ENCODE results near the gene THUMPD2.
A peak's percentile ranks its signal among the peaks of the same experiment; 100 is the strongest.

Gene THUMPD2

GRCh38 chr2:39715822-39716221, 63.2 kb downstream of the THUMPD2 start:
- no peak for DNase-seq

- peak in 1 of 2 donors; percentile 91 for DNase-seq
These were observed 64.0 kb downstream of the THUMPD2 start for GRCh38 chr2:39715095-39715494.

GRCh38 chr2:39712953-39713352, 66.1 kb downstream of the THUMPD2 start:
- DNase-seq, result no peak

GRCh38 chr2:39710807-39711206, 68.3 kb downstream of the THUMPD2 start:
- DNase-seq, result no peak

- no peak for DNase-seq
These were observed 71.1 kb downstream of the THUMPD2 start for GRCh38 chr2:39708003-39708402.

GRCh38 chr2:39706945-39707344, 72.1 kb downstream of the THUMPD2 start:
- no peak for DNase-seq

- no peak for DNase-seq
These were observed 72.7 kb downstream of the THUMPD2 start for GRCh38 chr2:39706312-39706711.

GRCh38 chr2:39705638-39706037, 73.4 kb downstream of the THUMPD2 start:
- DNase-seq, result no peak

- no peak for DNase-seq
These were observed 74.5 kb downstream of the THUMPD2 start for GRCh38 chr2:39704540-39704939.

- no peak for DNase-seq
These were observed 75.7 kb downstream of the THUMPD2 start for GRCh38 chr2:39703181-39703872.

- no peak for DNase-seq
These were observed 77.9 kb downstream of the THUMPD2 start for GRCh38 chr2:39701137-39701536.

- DNase-seq, result no peak
These were observed 81.6 kb downstream of the THUMPD2 start for GRCh38 chr2:39697454-39697853.

- DNase-seq, result peak in 1 of 2 donors; percentile 90
These were observed 82.2 kb downstream of the THUMPD2 start for GRCh38 chr2:39696838-39697237.

- no peak for DNase-seq
These were observed 82.9 kb downstream of the THUMPD2 start for GRCh38 chr2:39696101-39696553.

GRCh38 chr2:39693245-39693644, 85.8 kb downstream of the THUMPD2 start:
- no peak for DNase-seq

GRCh38 chr2:39689876-39690275, 89.2 kb downstream of the THUMPD2 start:
- no peak for DNase-seq

GRCh38 chr2:39689272-39689841, 89.7 kb downstream of the THUMPD2 start:
- no peak for DNase-seq

GRCh38 chr2:39688181-39688580, 90.9 kb downstream of the THUMPD2 start:
- no peak for DNase-seq

- DNase-seq, result no peak
These were observed 92.6 kb downstream of the THUMPD2 start for GRCh38 chr2:39686456-39686855.
